MM.1S (cell line): ENCODE measurements around the gene INPP5J.

Experiments used
- EZH2 ChIP-seq: fragments of 300-600 bp; sonication (generic); optimal IDR thresholded peaks from 2 replicates; pipeline ENCODE3; 2017; ENCODE audit warnings: low read depth, mild to moderate bottlenecking, antibody characterized with exemption, low read length, mixed read lengths
- TF ChIP-seq, protein P1 (sequence below): fragments of 300-600 bp; sonication (generic); IDR thresholded peaks from 2 replicates; pipeline ENCODE4 v1.5.1; 2016; ENCODE audit warnings: antibody characterized with exemption, low read length, mixed read lengths

DNA sequence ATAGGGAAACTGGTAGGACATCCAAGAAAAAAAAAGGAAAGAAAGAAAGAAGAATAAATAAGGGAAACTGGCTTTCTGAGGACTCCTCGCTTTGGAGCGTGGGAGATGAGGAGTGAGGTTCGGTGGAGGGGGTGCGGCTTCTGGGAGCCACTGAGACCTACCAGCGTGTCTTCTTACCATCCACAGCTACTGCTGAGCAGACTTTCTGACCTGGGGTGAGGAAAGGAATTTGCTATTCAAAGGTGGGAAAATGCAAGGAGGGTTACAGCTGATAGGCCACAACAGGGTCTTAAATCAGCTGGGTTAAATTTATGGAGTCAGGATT is 14.9 kb upstream of the INPP5J start:
- no peak for TF ChIP-seq EZH2
- TF ChIP-seq, protein P1, sequence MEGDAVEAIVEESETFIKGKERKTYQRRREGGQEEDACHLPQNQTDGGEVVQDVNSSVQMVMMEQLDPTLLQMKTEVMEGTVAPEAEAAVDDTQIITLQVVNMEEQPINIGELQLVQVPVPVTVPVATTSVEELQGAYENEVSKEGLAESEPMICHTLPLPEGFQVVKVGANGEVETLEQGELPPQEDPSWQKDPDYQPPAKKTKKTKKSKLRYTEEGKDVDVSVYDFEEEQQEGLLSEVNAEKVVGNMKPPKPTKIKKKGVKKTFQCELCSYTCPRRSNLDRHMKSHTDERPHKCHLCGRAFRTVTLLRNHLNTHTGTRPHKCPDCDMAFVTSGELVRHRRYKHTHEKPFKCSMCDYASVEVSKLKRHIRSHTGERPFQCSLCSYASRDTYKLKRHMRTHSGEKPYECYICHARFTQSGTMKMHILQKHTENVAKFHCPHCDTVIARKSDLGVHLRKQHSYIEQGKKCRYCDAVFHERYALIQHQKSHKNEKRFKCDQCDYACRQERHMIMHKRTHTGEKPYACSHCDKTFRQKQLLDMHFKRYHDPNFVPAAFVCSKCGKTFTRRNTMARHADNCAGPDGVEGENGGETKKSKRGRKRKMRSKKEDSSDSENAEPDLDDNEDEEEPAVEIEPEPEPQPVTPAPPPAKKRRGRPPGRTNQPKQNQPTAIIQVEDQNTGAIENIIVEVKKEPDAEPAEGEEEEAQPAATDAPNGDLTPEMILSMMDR, result no peak
